Testis (tissue), 3 donors: Measurements from ENCODE around the gene TMEM169. TPM values are rescaled to one million over a fixed set of nuclear protein-coding genes. Genes with fewer than 3 reads are reported as not detected.

Experiments
- DNase-seq: peaks from one replicate; pipeline ENCODE4 v3.0.0-alpha.2; 2019
- H3K27ac ChIP-seq, 2 donors: fragments of 200-600 bp; sonication (generic); one replicate each; pipeline ENCODE4 v1.5.1; 2019
- H3K27me3 ChIP-seq: fragments of 200-600 bp; sonication (generic); one replicate; pipeline ENCODE4 v1.5.1; 2019
- H3K36me3 ChIP-seq: fragments of 200-600 bp; sonication (generic); one replicate; pipeline ENCODE4 v1.5.1; 2017; ENCODE audit warnings: low read depth; ENCODE audit errors: missing control alignments
- H3K4me1 ChIP-seq: fragments of 200-600 bp; sonication (generic); one replicate; pipeline ENCODE4 v1.5.1; 2019
- H3K4me3 ChIP-seq, 2 donors: fragments of 200-600 bp; sonication (generic); one replicate each; pipeline ENCODE4 v1.5.1; 2017 to 2019
- H3K9me3 ChIP-seq: fragments of 200-600 bp; sonication (generic); one replicate; pipeline ENCODE4 v1.5.1; 2017
- CTCF ChIP-seq, 3 experiments: fragments of 450-650 bp in 2 of 3; fragments of 200-600 bp in 1 of 3; sonication (generic) in 1 of 3; IDR thresholded peaks; one replicate each; pipeline ENCODE4 v1.5.1; 2016 to 2019; ENCODE audit warnings: antibody characterized with exemption in 3 of 3, mild to moderate bottlenecking in 2 of 3, moderate library complexity in 1 of 3
- POLR2A ChIP-seq: fragments of 450-650 bp; IDR thresholded peaks from one replicate; pipeline ENCODE4 v1.6.1; 2017; ENCODE audit warnings: antibody characterized with exemption, mild to moderate bottlenecking, moderate library complexity
- WGBS, 2 donors: methylation state at CpG; one replicate each; pipeline ENCODE4 v1.1.5; 2018; 5-methylcytosine and 5-hydroxymethylcytosine counted together
- intact Hi-C: fragments of 100-400 bp; cut with DNase I; formaldehyde crosslinking; loops from one replicate; pipeline ENCODE4 v1.15.1; 2023; ENCODE audit warnings: low total_unique reads
- polyA plus RNA-seq: library from polyadenylated mRNA; stranded (reverse); fragments of 350-450 nt; fragmentation: Illumina TruSeq; extraction: RNeasy Lipid Tissue Mini Kit (QIAGEN cat#74804); gene quantifications from one replicate; pipeline ENCODE4 v1.2.3, GENCODE V29; 2014; ENCODE audit warnings: low read depth, low replicate concordance; ENCODE audit not compliant: insufficient read depth
- total RNA-seq, 2 donors: library from RNA; depleted of rRNA; stranded (reverse); fragments of >200 nt; gene quantifications; one replicate each; pipeline ENCODE4 v1.2.3, GENCODE V29; 2016

TMEM169 gene
- total and polyA plus RNA-seq, 3 donors from 2014 or later = 0.31 to 1.0 (median 0.37) TPM

- no peaks in the 10 kb centered on the region for H3K36me3 ChIP-seq
- intact Hi-C loops = loop anchor here (10.0 kb wide), 1 partner anchor 285 kb away; no protein-coding TSS in a partner anchor
Measured at GRCh38 chr2:216119986-216120385, 38.3 kb downstream of the TMEM169 start.

GRCh38 chr2:216121255-216121654 is 39.5 kb downstream of the TMEM169 start:
- intact Hi-C loops = no loop called here
- no peaks in the 10 kb centered on the region for H3K9me3 ChIP-seq
- H3K27me3 ChIP-seq = no peaks in the 10 kb centered on the region
- no peaks in the 10 kb centered on the region for H3K36me3 ChIP-seq
- WGBS, 2 donors = 86 to 90% methylated on average over 3 of the region's 3 CpGs
- DNase-seq = no peak
- no peak overlapping the region for H3K27ac ChIP-seq
- TF ChIP-seq POLR2A (no peak), CTCF (IDR thresholded peaks at IDR 0.05) (no peak)
- no peak overlapping the region for H3K4me3 ChIP-seq
- H3K4me1 ChIP-seq = no peaks in the 10 kb centered on the region

More at GRCh38 chr2:216119986-216120385, 38.3 kb downstream of the TMEM169 start:
- H3K4me1 ChIP-seq = peaks cover 9% of the 10 kb centered on the region
- H3K4me3 ChIP-seq = no peak overlapping the region
- DNase-seq = no peak
- H3K9me3 ChIP-seq = no peaks in the 10 kb centered on the region
- no peaks in the 10 kb centered on the region for H3K27me3 ChIP-seq
- no peak overlapping the region for H3K27ac ChIP-seq
- 89 to 91% methylated on average over 3 of the region's 3 CpGs for WGBS, 2 donors
- no peak for TF ChIP-seq POLR2A
- TF ChIP-seq CTCF (IDR thresholded peaks at IDR 0.05) = no peak

- Histone ChIP-seq H3K9me3 (no peaks in the 10 kb centered on the region), H3K36me3 (no peaks in the 10 kb centered on the region), H3K4me1 (no peaks in the 10 kb centered on the region), H3K27me3 (no peaks in the 10 kb centered on the region), H3K27ac (no peak overlapping the region), H3K4me3 (no peak overlapping the region)
- 92 to 96% methylated on average over 5 of the region's 5 CpGs for WGBS, 2 donors
- no peak for DNase-seq
- no peak for TF ChIP-seq POLR2A
- TF ChIP-seq CTCF (IDR thresholded peaks at IDR 0.05) = no peak
- intact Hi-C loops = no loop called here
Measured at GRCh38 chr2:216126943-216127342, 45.2 kb downstream of the TMEM169 start.

GRCh38 chr2:216130346-216130971 is 48.7 kb downstream of the TMEM169 start:
- 67 to 74% methylated on average over 6 of the region's 6 CpGs for whole genome bisulfite sequencing, 2 donors
- TF ChIP-seq CTCF (IDR thresholded peaks at IDR 0.05) (no peak), POLR2A (no peak)
- H3K36me3 ChIP-seq = no peaks in the 10 kb centered on the region
- no peaks in the 10 kb centered on the region for H3K9me3 ChIP-seq
- H3K4me3 ChIP-seq = no peak overlapping the region
- H3K27me3 ChIP-seq = no peaks in the 10 kb centered on the region
- H3K4me1 ChIP-seq = no peaks in the 10 kb centered on the region
- intact Hi-C loops = no loop called here
- DNase-seq = no peak
- no peak overlapping the region for H3K27ac ChIP-seq
